ENCODE data around the gene GPR137C.

DNA sequence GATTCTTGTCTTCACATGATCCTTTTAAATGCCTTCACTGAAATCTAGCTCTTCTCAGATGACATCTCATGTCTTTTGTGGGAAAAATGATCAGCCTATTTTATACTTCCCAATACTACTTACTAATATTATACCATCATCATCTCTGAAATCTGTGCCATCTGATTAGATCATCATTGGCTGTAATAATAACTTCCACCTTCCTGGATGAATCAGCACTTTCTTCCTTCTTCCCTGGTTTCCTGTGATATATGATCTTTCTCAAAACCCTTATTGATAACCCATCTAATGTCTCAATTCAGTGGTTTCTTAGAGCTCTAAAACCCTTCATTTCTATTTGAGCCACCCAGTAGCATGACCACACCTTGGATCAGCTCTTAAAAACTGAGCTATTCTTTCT lies 30.9 kb downstream of the GPR137C start:
- TF ChIP-seq, protein P1, sequence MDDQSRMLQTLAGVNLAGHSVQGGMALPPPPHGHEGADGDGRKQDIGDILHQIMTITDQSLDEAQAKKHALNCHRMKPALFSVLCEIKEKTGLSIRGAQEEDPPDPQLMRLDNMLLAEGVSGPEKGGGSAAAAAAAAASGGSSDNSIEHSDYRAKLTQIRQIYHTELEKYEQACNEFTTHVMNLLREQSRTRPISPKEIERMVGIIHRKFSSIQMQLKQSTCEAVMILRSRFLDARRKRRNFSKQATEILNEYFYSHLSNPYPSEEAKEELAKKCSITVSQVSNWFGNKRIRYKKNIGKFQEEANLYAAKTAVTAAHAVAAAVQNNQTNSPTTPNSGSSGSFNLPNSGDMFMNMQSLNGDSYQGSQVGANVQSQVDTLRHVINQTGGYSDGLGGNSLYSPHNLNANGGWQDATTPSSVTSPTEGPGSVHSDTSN (CRISPR knock-in tag; IDR thresholded peaks at IDR 0.05; ENCODE audit: borderline replicate concordance) = no peak
- TF ChIP-seq SNRNP70 (IDR thresholded peaks at IDR 0.05; ENCODE audit: low read depth, low read length) = no peak
- TF ChIP-seq SRF (IDR thresholded peaks at IDR 0.05; ENCODE audit: low read depth, low read length) = no peak
- no peak for TF ChIP-seq POLR2A (IDR thresholded peaks at IDR 0.05; ENCODE audit: insufficient read depth in 1 of 2, low read depth in 2 of 2, low read length in 2 of 2)
- no peak for TF ChIP-seq ATF7 (IDR thresholded peaks at IDR 0.05)
- no peak for TF ChIP-seq ATF7 (CRISPR knock-in tag; IDR thresholded peaks at IDR 0.05)
- no peak for TF ChIP-seq ESRRA (CRISPR knock-in tag; IDR thresholded peaks at IDR 0.05; ENCODE audit: low read depth)
- TF ChIP-seq ZNF253 (CRISPR knock-in tag; IDR thresholded peaks at IDR 0.05; ENCODE audit: borderline replicate concordance) = no peak
- no peak for TF ChIP-seq ZNF552 (CRISPR knock-in tag; IDR thresholded peaks at IDR 0.05; ENCODE audit: borderline replicate concordance)
- TF ChIP-seq, protein P2, sequence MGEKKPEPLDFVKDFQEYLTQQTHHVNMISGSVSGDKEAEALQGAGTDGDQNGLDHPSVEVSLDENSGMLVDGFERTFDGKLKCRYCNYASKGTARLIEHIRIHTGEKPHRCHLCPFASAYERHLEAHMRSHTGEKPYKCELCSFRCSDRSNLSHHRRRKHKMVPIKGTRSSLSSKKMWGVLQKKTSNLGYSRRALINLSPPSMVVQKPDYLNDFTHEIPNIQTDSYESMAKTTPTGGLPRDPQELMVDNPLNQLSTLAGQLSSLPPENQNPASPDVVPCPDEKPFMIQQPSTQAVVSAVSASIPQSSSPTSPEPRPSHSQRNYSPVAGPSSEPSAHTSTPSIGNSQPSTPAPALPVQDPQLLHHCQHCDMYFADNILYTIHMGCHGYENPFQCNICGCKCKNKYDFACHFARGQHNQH (CRISPR knock-in tag; IDR thresholded peaks at IDR 0.05) = no peak

Data from HepG2 (cell line).